Transverse colon (tissue), 3 donors: Measurements from ENCODE around the gene ERC2.

ENCODE experiments used
- EP300 ChIP-seq: sonication (generic); formaldehyde crosslinking; IDR thresholded peaks from one replicate; pipeline ENCODE4 v1.6.1; 2017; ENCODE audit warnings: antibody characterized with exemption, low read depth
- TF ChIP-seq, protein P1 (sequence below), 5 experiments: fragments of 200-600 bp in 3 of 5; fragments of 450-650 bp in 2 of 5; sonication (generic) in 3 of 5; IDR thresholded peaks; 1 replicate in 2 of 5; 2 replicates in 3 of 5; pipeline ENCODE4 v1.5.1; 2016 to 2017; ENCODE audit warnings: antibody characterized with exemption in 5 of 5, inconsistent platforms in 3 of 5, mild to moderate bottlenecking in 2 of 5, moderate library complexity in 1 of 5

DNA sequence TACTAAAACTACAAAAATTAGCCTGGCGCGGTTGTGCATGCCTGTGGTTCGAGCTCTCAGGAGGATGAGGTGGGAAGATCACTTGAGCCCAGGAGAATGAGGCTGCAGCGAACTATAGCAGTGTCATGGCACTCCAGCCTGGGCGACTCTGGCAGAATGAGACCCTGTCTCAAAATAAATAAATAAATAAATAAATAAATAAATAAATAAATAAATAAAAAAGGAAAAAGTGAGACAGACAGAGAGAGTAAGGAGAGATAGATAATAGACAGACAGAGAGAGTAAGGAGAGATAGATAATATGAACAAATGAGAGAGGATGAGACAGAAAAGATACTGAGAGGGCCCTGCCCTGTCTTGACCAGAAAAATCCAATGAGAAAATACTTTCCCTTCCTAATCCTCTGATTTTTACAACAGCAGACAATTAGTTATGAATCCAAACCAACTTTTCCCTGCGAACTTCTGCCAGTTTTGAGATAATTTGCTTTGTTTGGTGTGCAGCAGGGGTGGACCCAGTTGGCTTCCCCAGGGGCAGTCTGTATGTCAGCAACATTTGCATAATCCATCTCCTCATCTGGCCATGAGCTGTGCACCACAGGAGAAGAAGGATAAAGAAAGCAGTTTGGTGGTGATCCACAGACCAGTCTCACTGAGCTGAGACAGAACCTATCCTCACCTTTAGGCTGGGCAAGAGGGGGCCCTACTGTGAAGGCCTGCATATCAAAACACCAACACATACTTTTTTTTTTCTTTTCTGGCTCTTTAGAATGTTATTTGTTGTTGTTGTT, 692.7 kb downstream of the ERC2 start:
- no peak for TF ChIP-seq EP300
- TF ChIP-seq, protein P1, sequence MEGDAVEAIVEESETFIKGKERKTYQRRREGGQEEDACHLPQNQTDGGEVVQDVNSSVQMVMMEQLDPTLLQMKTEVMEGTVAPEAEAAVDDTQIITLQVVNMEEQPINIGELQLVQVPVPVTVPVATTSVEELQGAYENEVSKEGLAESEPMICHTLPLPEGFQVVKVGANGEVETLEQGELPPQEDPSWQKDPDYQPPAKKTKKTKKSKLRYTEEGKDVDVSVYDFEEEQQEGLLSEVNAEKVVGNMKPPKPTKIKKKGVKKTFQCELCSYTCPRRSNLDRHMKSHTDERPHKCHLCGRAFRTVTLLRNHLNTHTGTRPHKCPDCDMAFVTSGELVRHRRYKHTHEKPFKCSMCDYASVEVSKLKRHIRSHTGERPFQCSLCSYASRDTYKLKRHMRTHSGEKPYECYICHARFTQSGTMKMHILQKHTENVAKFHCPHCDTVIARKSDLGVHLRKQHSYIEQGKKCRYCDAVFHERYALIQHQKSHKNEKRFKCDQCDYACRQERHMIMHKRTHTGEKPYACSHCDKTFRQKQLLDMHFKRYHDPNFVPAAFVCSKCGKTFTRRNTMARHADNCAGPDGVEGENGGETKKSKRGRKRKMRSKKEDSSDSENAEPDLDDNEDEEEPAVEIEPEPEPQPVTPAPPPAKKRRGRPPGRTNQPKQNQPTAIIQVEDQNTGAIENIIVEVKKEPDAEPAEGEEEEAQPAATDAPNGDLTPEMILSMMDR (IDR thresholded peaks at IDR 0.05) = no peak
